Ectodermal cell (in vitro differentiated cells): ENCODE results near the gene NTM.

Experiments used
- H3K27ac ChIP-seq: 2 replicates; pipeline ENCODE4 v1.7.0; 2013; ENCODE audit warnings: mild to moderate bottlenecking, low read depth, low read length; ENCODE audit not compliant: insufficient read depth, poor library complexity, severe bottlenecking
- H3K27me3 ChIP-seq: 2 replicates; pipeline ENCODE4 v1.7.0; 2013; ENCODE audit warnings: mild to moderate bottlenecking, low read length; ENCODE audit not compliant: insufficient read depth, control insufficient read depth, poor library complexity, severe bottlenecking
- H3K36me3 ChIP-seq: one replicate; pipeline ENCODE4 v1.7.0; 2013; ENCODE audit warnings: low read length; ENCODE audit not compliant: control insufficient read depth, insufficient read depth
- H3K4me1 ChIP-seq: one replicate; pipeline ENCODE4 v1.7.0; 2013; ENCODE audit warnings: low read length; ENCODE audit not compliant: control insufficient read depth, insufficient read depth
- H3K4me3 ChIP-seq: 2 replicates; pipeline ENCODE4 v1.7.0; 2013; ENCODE audit warnings: low read depth, low read length, control low read depth; ENCODE audit not compliant: insufficient read depth
- H3K9me3 ChIP-seq: 2 replicates; pipeline ENCODE4 v1.7.0; 2013; ENCODE audit warnings: mild to moderate bottlenecking, low read length, moderate library complexity; ENCODE audit not compliant: control insufficient read depth
- WGBS, 2 experiments: methylation state at CpG; one replicate each; pipeline ENCODE4 v1.1.7; 2013; ENCODE audit warnings: missing lambda C conversion rate in 2 of 2; 5-methylcytosine and 5-hydroxymethylcytosine counted together

The NTM gene

DNA sequence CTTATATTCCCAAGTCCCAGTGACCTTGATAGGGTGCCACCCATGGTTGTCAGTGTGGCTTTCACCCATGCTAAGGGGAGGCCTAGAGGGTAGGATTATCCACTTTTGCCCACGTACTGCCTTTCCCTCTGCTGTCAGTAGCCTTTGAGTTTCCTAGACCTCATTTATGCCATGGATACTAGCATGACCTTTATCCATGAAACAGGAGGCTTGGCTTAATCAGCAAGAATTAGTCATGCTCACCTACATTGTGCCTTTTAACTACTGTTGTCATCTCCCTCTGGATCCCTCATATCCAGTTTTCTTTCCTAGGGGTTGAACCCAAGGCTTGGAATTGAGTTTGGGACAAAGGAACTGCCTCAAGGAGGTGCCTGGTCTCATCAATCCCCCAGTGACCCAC is 716.7 kb downstream of the NTM start:
- Histone ChIP-seq H3K27me3 (no peaks in the 10 kb centered on the region), H3K4me1 (no peaks in the 10 kb centered on the region), H3K4me3 (no peak overlapping the region), H3K36me3 (no peaks in the 10 kb centered on the region), H3K27ac (no peak overlapping the region), H3K9me3 (peaks cover 2% of the 10 kb centered on the region)
- 92 to 97% methylated on average over 1 of the region's 1 CpG for WGBS, 2 experiments

GRCh38 chr11:132088551-132088950 is 718.1 kb downstream of the NTM start:
- Histone ChIP-seq H3K36me3 (no peaks in the 10 kb centered on the region), H3K4me1 (no peaks in the 10 kb centered on the region), H3K27ac (no peak overlapping the region), H3K9me3 (no peaks in the 10 kb centered on the region), H3K27me3 (no peaks in the 10 kb centered on the region), H3K4me3 (no peak overlapping the region)
- 87 to 97% methylated on average over 3 of the region's 3 CpGs for whole genome bisulfite sequencing, 2 experiments

DNA sequence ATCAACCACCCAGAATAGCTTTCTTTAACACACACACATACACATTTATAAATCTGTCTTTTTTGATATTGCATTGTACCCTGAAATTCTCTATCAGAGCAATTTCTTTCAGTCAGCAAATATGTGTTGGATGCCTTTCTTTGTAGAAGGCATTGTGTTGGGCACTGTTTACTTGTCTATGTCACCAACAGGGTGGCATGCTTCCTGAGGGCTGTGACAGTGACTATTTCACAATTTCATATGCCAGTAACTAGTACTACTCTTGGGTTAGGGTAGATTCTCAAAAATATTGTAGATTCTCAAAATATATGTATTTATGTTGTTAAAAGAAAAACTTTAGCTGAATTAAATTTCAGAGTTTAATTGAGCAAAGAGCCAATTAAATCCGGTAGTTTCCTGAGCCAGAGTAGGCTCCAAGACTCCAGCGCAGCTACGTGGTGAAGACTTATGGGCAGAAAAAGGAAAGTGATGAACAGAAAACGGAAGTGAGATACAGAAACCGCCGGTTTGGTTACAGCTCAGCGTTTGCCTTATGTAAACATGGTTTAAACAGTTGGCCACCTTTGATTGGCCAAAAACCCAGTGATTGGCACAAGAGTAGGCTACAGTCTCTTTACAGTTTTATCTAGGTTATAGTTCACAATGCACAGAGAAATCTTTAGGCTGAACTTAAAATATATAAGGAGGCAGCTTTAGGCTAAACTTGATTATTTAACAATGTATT is 723.3 kb downstream of the NTM start:
- H3K36me3 ChIP-seq = no peaks in the 10 kb centered on the region
- H3K27ac ChIP-seq = no peak overlapping the region
- 94% methylated on average over 7 of the region's 7 CpGs for WGBS, 2 experiments
- H3K4me3 ChIP-seq = no peak overlapping the region
- no peaks in the 10 kb centered on the region for H3K27me3 ChIP-seq
- H3K4me1 ChIP-seq = peaks cover 4% of the 10 kb centered on the region
- H3K9me3 ChIP-seq = no peaks in the 10 kb centered on the region

DNA sequence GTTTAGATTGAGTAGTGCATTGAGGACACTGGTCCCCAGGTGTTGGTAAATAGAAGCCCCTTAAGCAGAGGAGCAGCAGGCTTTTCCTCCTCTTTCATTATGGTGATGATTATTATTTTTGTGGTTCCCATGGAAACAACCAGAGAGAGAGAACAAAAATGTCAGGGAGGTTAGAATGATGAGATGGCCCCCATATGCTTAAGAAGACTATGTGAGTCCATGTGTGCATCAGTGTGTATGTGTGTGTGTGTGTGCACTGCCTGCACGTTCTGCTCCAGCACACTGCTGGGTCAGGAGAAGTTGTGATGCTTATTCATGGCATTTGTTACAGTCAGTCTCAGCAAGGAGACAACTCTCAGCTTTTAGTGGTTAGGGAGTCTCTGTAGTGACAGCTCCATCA is 724.2 kb downstream of the NTM start:
- Histone ChIP-seq H3K4me3 (no peak overlapping the region), H3K9me3 (no peaks in the 10 kb centered on the region), H3K27me3 (no peaks in the 10 kb centered on the region), H3K4me1 (peaks cover 4% of the 10 kb centered on the region), H3K27ac (no peak overlapping the region), H3K36me3 (no peaks in the 10 kb centered on the region)
- 88 to 91% methylated on average over 1 of the region's 1 CpG for WGBS, 2 experiments

- Histone ChIP-seq H3K4me1 (peaks cover 4% of the 10 kb centered on the region), H3K36me3 (no peaks in the 10 kb centered on the region), H3K27me3 (no peaks in the 10 kb centered on the region), H3K27ac (no peak overlapping the region), H3K9me3 (no peaks in the 10 kb centered on the region), H3K4me3 (no peak overlapping the region)
- 84 to 85% methylated on average over 13 of the region's 13 CpGs for WGBS, 2 experiments
Observed at GRCh38 chr11:132095230-132096131, 725.1 kb downstream of the NTM start.

GRCh38 chr11:132096132-132096825 is 725.9 kb downstream of the NTM start:
- WGBS, 2 experiments = 88 to 89% methylated on average over 11 of the region's 11 CpGs
- no peaks in the 10 kb centered on the region for H3K9me3 ChIP-seq

DNA sequence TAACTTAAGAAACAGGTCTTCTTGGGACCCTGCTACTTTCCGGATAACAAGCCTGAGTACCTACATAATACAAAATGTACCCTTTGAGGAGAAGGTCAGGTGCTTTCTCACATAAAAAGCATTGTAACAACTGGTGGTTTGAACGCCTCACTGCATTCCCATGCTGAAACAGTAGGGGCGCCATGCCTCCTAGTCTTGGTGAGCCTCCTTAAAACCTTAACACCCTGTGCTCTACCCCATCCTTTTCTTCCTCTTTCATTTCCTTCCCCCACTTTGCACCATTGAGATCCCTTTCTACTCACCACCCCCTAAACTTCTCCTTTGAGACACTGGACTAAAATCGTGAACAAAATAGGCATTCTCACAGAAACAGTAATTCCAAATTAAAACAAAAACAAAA is 729.3 kb downstream of the NTM start:
- Histone ChIP-seq H3K4me1 (peaks cover 4% of the 10 kb centered on the region), H3K36me3 (no peaks in the 10 kb centered on the region), H3K4me3 (no peak overlapping the region), H3K27me3 (no peaks in the 10 kb centered on the region), H3K9me3 (no peaks in the 10 kb centered on the region), H3K27ac (no peak overlapping the region)
- 64 to 65% methylated on average over 4 of the region's 4 CpGs for WGBS, 2 experiments

More at GRCh38 chr11:132096132-132096825, 725.9 kb downstream of the NTM start:
- H3K4me3 ChIP-seq = no peak overlapping the region
- no peak overlapping the region for H3K27ac ChIP-seq
- H3K27me3 ChIP-seq = no peaks in the 10 kb centered on the region
- H3K36me3 ChIP-seq = no peaks in the 10 kb centered on the region
- peaks cover 4% of the 10 kb centered on the region for H3K4me1 ChIP-seq

DNA sequence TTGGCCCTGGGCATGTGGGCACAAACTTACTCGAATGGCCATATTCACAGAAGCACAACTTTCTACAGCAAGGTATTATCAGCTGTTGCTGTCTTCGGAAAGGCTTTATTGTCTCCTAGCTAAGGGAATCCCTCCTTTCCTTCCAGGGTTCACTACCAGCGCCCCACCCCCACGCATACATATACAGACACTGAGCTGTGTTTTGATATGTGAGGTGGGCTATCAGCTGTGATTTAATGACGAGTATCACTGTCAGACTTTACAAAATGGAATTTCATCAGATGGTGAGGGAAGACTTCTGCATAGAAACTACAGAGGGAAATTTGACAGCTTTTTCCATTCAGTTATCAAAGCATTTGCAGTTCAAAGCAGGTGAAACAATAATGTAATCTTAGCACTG is 730.2 kb downstream of the NTM start:
- Histone ChIP-seq H3K27ac (no peak overlapping the region), H3K36me3 (no peaks in the 10 kb centered on the region), H3K4me1 (peaks cover 3% of the 10 kb centered on the region), H3K4me3 (no peak overlapping the region), H3K27me3 (no peaks in the 10 kb centered on the region), H3K9me3 (no peaks in the 10 kb centered on the region)
- WGBS, 2 experiments = 86 to 91% methylated on average over 3 to 5 of the region's 5 CpGs

GRCh38 chr11:132101881-132102280 is 731.5 kb downstream of the NTM start:
- WGBS, 2 experiments = 84 to 85% methylated on average over 2 of the region's 3 CpGs
- no peak overlapping the region for H3K27ac ChIP-seq
- H3K4me1 ChIP-seq = no peaks in the 10 kb centered on the region

GRCh38 chr11:132103021-132103420 is 732.6 kb downstream of the NTM start:
- Histone ChIP-seq H3K4me1 (no peaks in the 10 kb centered on the region), H3K27ac (no peak overlapping the region), H3K4me3 (no peak overlapping the region), H3K27me3 (no peaks in the 10 kb centered on the region), H3K9me3 (no peaks in the 10 kb centered on the region), H3K36me3 (no peaks in the 10 kb centered on the region)
- WGBS, 2 experiments = 87 to 90% methylated on average over 10 of the region's 10 CpGs

More at GRCh38 chr11:132101881-132102280, 731.5 kb downstream of the NTM start:
- Histone ChIP-seq H3K36me3 (no peaks in the 10 kb centered on the region), H3K4me3 (no peak overlapping the region), H3K27me3 (no peaks in the 10 kb centered on the region), H3K9me3 (no peaks in the 10 kb centered on the region)
